GM12875 (cell line): ENCODE results near the gene DNAJC13.

ENCODE experiments used
- H3K4me3 ChIP-seq: one replicate; pipeline ENCODE4 v1.5.1; 2011; ENCODE audit warnings: low read depth, low read length, control low read depth
- CTCF ChIP-seq: IDR thresholded peaks from 2 replicates; pipeline ENCODE4 v1.5.1; 2011; ENCODE audit warnings: low read depth, mild to moderate bottlenecking, control low read depth, inconsistent platforms, low read length, moderate library complexity, borderline replicate concordance; ENCODE audit not compliant: insufficient read depth

DNAJC13 gene

GRCh38 chr3:132504375-132504933, 87.2 kb downstream of the DNAJC13 start:
- no peak overlapping the region for H3K4me3 ChIP-seq
- TF ChIP-seq CTCF: no peak

GRCh38 chr3:132507657-132508056, 90.4 kb downstream of the DNAJC13 start:
- no peak for TF ChIP-seq CTCF
- H3K4me3 ChIP-seq: no peak overlapping the region

- TF ChIP-seq CTCF: no peak
- H3K4me3 ChIP-seq: no peak overlapping the region
Measured at GRCh38 chr3:132509096-132509495, 91.8 kb downstream of the DNAJC13 start.

- no peak for TF ChIP-seq CTCF
- H3K4me3 ChIP-seq: no peak overlapping the region
Measured at GRCh38 chr3:132509506-132509905, 92.2 kb downstream of the DNAJC13 start.

- H3K4me3 ChIP-seq: no peak overlapping the region
- TF ChIP-seq CTCF: no peak
Measured at GRCh38 chr3:132513057-132513456, 95.8 kb downstream of the DNAJC13 start.

GRCh38 chr3:132517311-132517710, 100.0 kb downstream of the DNAJC13 start:
- H3K4me3 ChIP-seq: no peak overlapping the region
- no peak for TF ChIP-seq CTCF

GRCh38 chr3:132519914-132520313, 102.6 kb downstream of the DNAJC13 start:
- no peak overlapping the region for H3K4me3 ChIP-seq
- TF ChIP-seq CTCF: no peak
